HFFc6 (cell line): Measurements from ENCODE around the gene MAN1A1. TPM values are rescaled to one million over a fixed set of nuclear protein-coding genes. Genes with fewer than 3 reads are reported as not detected.

Experiments used
- DNase-seq: peaks from one replicate; pipeline ENCODE4 v3.0.0-alpha.2; 2018
- H3K27ac Mint-ChIP-seq: 2 replicates; pipeline ENCODE4 v1.8.0; 2020; ENCODE audit warnings: mild to moderate bottlenecking, mixed read lengths
- H3K27me3 Mint-ChIP-seq: 2 replicates; pipeline ENCODE4 v1.8.0; 2021; ENCODE audit warnings: mild to moderate bottlenecking, moderate library complexity, mixed read lengths; ENCODE audit not compliant: insufficient read depth
- H3K36me3 Mint-ChIP-seq: 2 replicates; pipeline ENCODE4 v1.8.0; 2021; ENCODE audit warnings: low read depth, mixed read lengths
- H3K4me1 Mint-ChIP-seq: 2 replicates; pipeline ENCODE4 v1.8.0; 2020; ENCODE audit warnings: low read depth, mixed read lengths
- H3K4me3 Mint-ChIP-seq: 2 replicates; pipeline ENCODE4 v1.8.0; 2020; ENCODE audit warnings: mild to moderate bottlenecking, moderate library complexity, mixed read lengths
- H3K9me3 Mint-ChIP-seq: 2 replicates; pipeline ENCODE4 v1.8.0; 2020; ENCODE audit warnings: mild to moderate bottlenecking, mixed read lengths
- CTCF ChIP-seq: fragments of 200-600 bp; sonication (generic); IDR thresholded peaks from 2 replicates; pipeline ENCODE4 v1.5.0; 2021; ENCODE audit warnings: antibody characterized with exemption, mild to moderate bottlenecking
- total RNA-seq, 6 experiments: library from RNA; stranded (reverse); fragmentation: NEBNext Ultra II Directional; extraction: Animal tissue kit (Norgen Biotek cat#: 25700); gene quantifications; 2 replicates in 1 of 6; 3 replicates in 5 of 6; pipeline ENCODE4 v1.2.3, GENCODE V29; 2021

The MAN1A1 gene
- total RNA-seq, 6 experiments from 2014 or later, result 0.12 to 0.64 (median 0.16) TPM

GRCh38 chr6:119133400-119133799, 216.2 kb downstream of the MAN1A1 start:
- no peaks in the 10 kb centered on the region; the same call in 1 of the 2 replicates for H3K27me3 Mint-ChIP-seq
- peaks cover 22% of the 10 kb centered on the region for H3K4me1 Mint-ChIP-seq
- TF ChIP-seq CTCF, result no peak
- no peak overlapping the region for H3K27ac Mint-ChIP-seq
- H3K9me3 Mint-ChIP-seq, result no peaks in the 10 kb centered on the region
- no peak for DNase-seq
- no peak overlapping the region for H3K4me3 Mint-ChIP-seq
- no peaks in the 10 kb centered on the region for H3K36me3 Mint-ChIP-seq

GRCh38 chr6:119132261-119132981, 217.1 kb downstream of the MAN1A1 start:
- no peak for TF ChIP-seq CTCF
- DNase-seq, result no peak
- H3K4me3 Mint-ChIP-seq, result no peak overlapping the region; the same call in 1 of the 2 replicates
- H3K27me3 Mint-ChIP-seq, result no peaks in the 10 kb centered on the region; the same call in 1 of the 2 replicates
- H3K4me1 Mint-ChIP-seq, result peaks cover 22% of the 10 kb centered on the region
- H3K9me3 Mint-ChIP-seq, result no peaks in the 10 kb centered on the region
- no peak overlapping the region for H3K27ac Mint-ChIP-seq
- H3K36me3 Mint-ChIP-seq, result no peaks in the 10 kb centered on the region

GRCh38 chr6:119129968-119130484, 219.5 kb downstream of the MAN1A1 start:
- TF ChIP-seq CTCF, result no peak
- Mint-ChIP-seq H3K4me3 (peak overlapping the region; percentile 69), H3K4me1 (peaks cover 22% of the 10 kb centered on the region), H3K9me3 (no peaks in the 10 kb centered on the region), H3K36me3 (no peaks in the 10 kb centered on the region), H3K27me3 (no peaks in the 10 kb centered on the region; the same call in 1 of the 2 replicates), H3K27ac (peak overlapping the region; percentile 76)
- peak; percentile 63 for DNase-seq

- H3K36me3 Mint-ChIP-seq, result no peaks in the 10 kb centered on the region
- no peaks in the 10 kb centered on the region for H3K9me3 Mint-ChIP-seq
Measured at GRCh38 chr6:119129148-119129967, 220.2 kb downstream of the MAN1A1 start.

More at GRCh38 chr6:119129148-119129967, 220.2 kb downstream of the MAN1A1 start:
- H3K27me3 Mint-ChIP-seq, result no peaks in the 10 kb centered on the region; the same call in 1 of the 2 replicates
- peaks cover 22% of the 10 kb centered on the region for H3K4me1 Mint-ChIP-seq
- peak; percentile 60 for DNase-seq
- H3K4me3 Mint-ChIP-seq, result peak overlapping the region; percentile 69
- peak overlapping the region; percentile 76 for H3K27ac Mint-ChIP-seq
- TF ChIP-seq CTCF, result peak; percentile 89
